Esophagus muscularis mucosa (tissue), 4 donors: ENCODE measurements around the gene STK32B.

Experiments
- EP300 ChIP-seq: sonication (generic); formaldehyde crosslinking; IDR thresholded peaks from one replicate; pipeline ENCODE4 v1.6.1; 2017; ENCODE audit warnings: antibody characterized with exemption
- POLR2A ChIP-seq: fragments of 450-650 bp; IDR thresholded peaks from one replicate; pipeline ENCODE4 v1.6.1; 2017; ENCODE audit warnings: antibody characterized with exemption, moderate library complexity, mild to moderate bottlenecking, low read depth
- POLR2AphosphoS5 ChIP-seq, 2 donors: sonication (generic); formaldehyde crosslinking; IDR thresholded peaks; one replicate each; pipeline ENCODE4 v1.6.1; 2017; ENCODE audit warnings: antibody characterized with exemption in 2 of 2
- TF ChIP-seq, protein P1 (sequence below), 3 experiments: fragments of 200-600 bp in 2 of 3; fragments of 450-650 bp in 1 of 3; sonication (generic) in 2 of 3; IDR thresholded peaks; one replicate each; pipeline ENCODE4 v1.5.1; 2017 to 2019; ENCODE audit warnings: antibody characterized with exemption in 3 of 3, mild to moderate bottlenecking in 2 of 3, moderate library complexity in 1 of 3

DNA sequence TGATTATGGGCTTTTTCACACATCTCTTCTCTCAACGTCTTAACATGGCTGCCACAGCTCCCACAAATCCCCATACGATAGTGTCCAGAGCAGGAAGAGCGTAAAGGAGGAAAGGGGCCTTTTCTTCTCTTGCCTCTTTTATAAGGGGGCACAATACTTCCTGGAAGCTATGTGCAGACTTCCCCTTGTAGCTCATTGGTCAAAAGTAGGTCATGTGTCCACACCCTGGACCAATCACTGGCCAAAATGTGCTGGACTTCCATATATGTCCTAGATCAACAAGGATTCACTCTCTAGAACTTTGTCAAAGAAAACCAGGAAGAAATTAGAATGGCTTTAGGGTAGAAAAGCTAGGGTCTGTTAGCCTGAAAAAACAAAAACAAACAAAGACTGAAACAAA is 26.7 kb downstream of the STK32B start:
- TF ChIP-seq, protein P1, sequence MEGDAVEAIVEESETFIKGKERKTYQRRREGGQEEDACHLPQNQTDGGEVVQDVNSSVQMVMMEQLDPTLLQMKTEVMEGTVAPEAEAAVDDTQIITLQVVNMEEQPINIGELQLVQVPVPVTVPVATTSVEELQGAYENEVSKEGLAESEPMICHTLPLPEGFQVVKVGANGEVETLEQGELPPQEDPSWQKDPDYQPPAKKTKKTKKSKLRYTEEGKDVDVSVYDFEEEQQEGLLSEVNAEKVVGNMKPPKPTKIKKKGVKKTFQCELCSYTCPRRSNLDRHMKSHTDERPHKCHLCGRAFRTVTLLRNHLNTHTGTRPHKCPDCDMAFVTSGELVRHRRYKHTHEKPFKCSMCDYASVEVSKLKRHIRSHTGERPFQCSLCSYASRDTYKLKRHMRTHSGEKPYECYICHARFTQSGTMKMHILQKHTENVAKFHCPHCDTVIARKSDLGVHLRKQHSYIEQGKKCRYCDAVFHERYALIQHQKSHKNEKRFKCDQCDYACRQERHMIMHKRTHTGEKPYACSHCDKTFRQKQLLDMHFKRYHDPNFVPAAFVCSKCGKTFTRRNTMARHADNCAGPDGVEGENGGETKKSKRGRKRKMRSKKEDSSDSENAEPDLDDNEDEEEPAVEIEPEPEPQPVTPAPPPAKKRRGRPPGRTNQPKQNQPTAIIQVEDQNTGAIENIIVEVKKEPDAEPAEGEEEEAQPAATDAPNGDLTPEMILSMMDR (IDR thresholded peaks at IDR 0.05): no peak
- TF ChIP-seq POLR2A (no peak), EP300 (no peak), POLR2AphosphoS5 (IDR thresholded peaks at IDR 0.05) (no peak)
